Type B pancreatic cell (in vitro differentiated cells): ENCODE measurements around the gene MGMT. TPM values are rescaled to one million over a fixed set of nuclear protein-coding genes. Genes with fewer than 3 reads are reported as not detected.

ENCODE experiments used
- DNase-seq: peaks from one replicate; pipeline ENCODE4 v3.0.0; 2021; ENCODE audit warnings: mixed read lengths; ENCODE audit not compliant: unreplicated experiment; ENCODE audit errors: extremely low spot score
- H3K27ac Mint-ChIP-seq: 2 replicates; pipeline ENCODE4 v1.8.0; 2021; ENCODE audit warnings: mild to moderate bottlenecking, mixed read lengths
- H3K27me3 Mint-ChIP-seq: 2 replicates; pipeline ENCODE4 v1.8.0; 2021; ENCODE audit warnings: mixed read lengths
- H3K36me3 Mint-ChIP-seq: 2 replicates; pipeline ENCODE4 v1.8.0; 2021; ENCODE audit warnings: mixed read lengths
- H3K4me1 Mint-ChIP-seq: one replicate; pipeline ENCODE4 v1.8.0; 2021; ENCODE audit warnings: mixed read lengths; ENCODE audit not compliant: unreplicated experiment
- H3K4me3 Mint-ChIP-seq: 2 replicates; pipeline ENCODE4 v1.8.0; 2021; ENCODE audit warnings: mild to moderate bottlenecking, mixed read lengths
- H3K9me3 Mint-ChIP-seq: 2 replicates; pipeline ENCODE4 v1.8.0; 2021; ENCODE audit warnings: mixed read lengths
- total RNA-seq: library from RNA; stranded (reverse); gene quantifications from 2 replicates; pipeline ENCODE4 v1.2.1, GENCODE V29; 2021; ENCODE audit warnings: low replicate concordance
- TF ChIP-seq, protein P1 (sequence below): fragments of 200-600 bp; sonication (generic); conservative IDR thresholded peaks from 2 replicates; pipeline ENCODE4 v1.5.0; 2021; ENCODE audit warnings: antibody characterized with exemption, mild to moderate bottlenecking

Gene MGMT
- total RNA-seq, 1 donor from 2014 or later = 18.8 TPM

DNA sequence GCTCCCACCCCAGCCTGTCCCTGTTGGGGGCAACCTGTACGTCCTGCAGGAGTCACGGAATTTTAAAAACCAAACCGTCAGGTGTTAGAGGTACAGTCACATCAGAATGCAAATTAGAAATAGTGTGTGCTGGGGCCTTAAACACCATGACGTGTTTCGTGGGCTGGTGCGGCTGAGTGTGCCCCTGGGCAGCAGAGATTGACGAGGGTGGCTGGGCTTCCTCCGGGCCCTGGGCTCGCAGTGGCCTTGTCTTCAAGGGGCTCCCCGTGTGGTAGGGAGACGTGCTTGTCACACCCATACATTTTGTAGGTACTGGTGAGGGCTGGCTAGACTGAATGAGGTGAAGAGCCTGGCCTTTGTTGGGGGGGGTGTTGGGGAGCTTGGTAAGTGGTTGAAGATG is 7.6 kb downstream of the MGMT start:
- Mint-ChIP-seq H3K36me3 (peaks cover 25% of the 10 kb centered on the region), H3K27ac (no peak overlapping the region), H3K9me3 (no peaks in the 10 kb centered on the region), H3K4me1 (peaks cover 3% of the 10 kb centered on the region), H3K27me3 (no peaks in the 10 kb centered on the region), H3K4me3 (no peak overlapping the region)
- TF ChIP-seq, protein P1, sequence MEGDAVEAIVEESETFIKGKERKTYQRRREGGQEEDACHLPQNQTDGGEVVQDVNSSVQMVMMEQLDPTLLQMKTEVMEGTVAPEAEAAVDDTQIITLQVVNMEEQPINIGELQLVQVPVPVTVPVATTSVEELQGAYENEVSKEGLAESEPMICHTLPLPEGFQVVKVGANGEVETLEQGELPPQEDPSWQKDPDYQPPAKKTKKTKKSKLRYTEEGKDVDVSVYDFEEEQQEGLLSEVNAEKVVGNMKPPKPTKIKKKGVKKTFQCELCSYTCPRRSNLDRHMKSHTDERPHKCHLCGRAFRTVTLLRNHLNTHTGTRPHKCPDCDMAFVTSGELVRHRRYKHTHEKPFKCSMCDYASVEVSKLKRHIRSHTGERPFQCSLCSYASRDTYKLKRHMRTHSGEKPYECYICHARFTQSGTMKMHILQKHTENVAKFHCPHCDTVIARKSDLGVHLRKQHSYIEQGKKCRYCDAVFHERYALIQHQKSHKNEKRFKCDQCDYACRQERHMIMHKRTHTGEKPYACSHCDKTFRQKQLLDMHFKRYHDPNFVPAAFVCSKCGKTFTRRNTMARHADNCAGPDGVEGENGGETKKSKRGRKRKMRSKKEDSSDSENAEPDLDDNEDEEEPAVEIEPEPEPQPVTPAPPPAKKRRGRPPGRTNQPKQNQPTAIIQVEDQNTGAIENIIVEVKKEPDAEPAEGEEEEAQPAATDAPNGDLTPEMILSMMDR = no peak
- no peak for DNase-seq

DNA sequence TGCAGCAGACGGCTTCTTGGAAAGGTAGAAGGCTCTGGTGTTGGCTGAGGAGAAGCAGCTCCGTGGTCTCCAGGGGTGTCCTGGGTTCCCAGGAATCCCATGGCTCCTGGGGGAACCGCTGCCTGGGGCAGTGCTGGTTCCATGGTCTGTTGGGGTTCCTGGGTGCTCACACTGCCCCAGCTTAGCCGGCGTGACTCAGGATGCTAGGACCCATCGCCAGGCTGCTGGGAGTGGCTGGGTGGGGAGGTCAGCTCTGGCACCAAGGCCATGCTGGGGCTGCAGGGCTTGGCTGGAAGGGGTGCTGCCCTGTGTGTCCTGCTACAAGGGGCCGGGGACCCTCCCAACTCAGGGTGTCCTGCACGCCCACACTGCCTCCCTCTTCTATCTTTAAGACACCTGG is 9.4 kb downstream of the MGMT start:
- H3K4me3 Mint-ChIP-seq = no peak overlapping the region
- H3K27me3 Mint-ChIP-seq = no peaks in the 10 kb centered on the region
- H3K36me3 Mint-ChIP-seq = peaks cover 20% of the 10 kb centered on the region
- H3K9me3 Mint-ChIP-seq = no peaks in the 10 kb centered on the region
- TF ChIP-seq, protein P1 = no peak
- no peaks in the 10 kb centered on the region for H3K4me1 Mint-ChIP-seq
- DNase-seq = no peak
- no peak overlapping the region for H3K27ac Mint-ChIP-seq

DNA sequence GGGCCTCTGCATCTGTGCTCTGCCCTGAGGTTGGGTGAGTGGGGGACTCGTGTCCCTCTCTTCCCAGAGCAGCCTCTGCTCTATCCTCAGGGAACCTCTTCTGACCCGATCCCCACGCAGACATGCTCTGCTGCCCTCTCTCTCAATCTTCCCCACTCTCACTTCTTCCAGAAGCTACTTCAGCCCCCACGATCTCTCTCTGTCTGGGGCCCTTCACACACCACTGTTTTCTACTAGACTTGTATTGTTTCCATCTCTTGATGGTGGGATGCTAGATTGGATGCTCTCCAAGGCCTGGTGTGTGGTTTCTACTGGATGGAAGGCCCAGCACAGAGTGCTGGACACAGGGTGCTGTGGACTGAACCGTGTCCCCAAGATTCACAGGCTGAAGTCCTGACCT is 10.0 kb downstream of the MGMT start:
- Mint-ChIP-seq H3K9me3 (peaks cover 6% of the 10 kb centered on the region), H3K27me3 (no peaks in the 10 kb centered on the region), H3K4me1 (no peaks in the 10 kb centered on the region), H3K36me3 (peaks cover 23% of the 10 kb centered on the region), H3K4me3 (no peak overlapping the region), H3K27ac (no peak overlapping the region)
- TF ChIP-seq, protein P1 = no peak
- DNase-seq = no peak

DNA sequence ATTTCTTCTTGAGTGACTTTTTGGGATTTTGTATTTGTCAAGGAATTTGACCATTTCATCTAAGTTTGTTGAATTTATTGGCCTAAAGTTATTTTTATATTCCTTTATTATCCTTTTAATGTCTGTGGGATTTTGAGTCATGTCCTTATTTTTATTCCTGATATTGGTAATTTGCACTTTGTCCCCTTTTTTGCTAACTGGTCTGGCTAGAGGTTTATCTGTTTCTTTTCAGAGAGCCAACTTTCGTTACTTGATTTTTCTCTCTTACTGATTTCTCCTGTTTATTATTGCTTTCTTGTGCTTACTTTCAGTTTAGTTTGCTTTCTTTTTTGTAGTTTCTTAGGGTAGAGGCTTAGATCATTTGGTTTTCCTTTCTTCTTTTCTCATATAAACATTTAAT is 14.6 kb downstream of the MGMT start:
- no peak overlapping the region for H3K4me3 Mint-ChIP-seq
- no peaks in the 10 kb centered on the region for H3K27me3 Mint-ChIP-seq
- H3K4me1 Mint-ChIP-seq = no peaks in the 10 kb centered on the region
- H3K9me3 Mint-ChIP-seq = peaks cover 15% of the 10 kb centered on the region
- no peak overlapping the region for H3K27ac Mint-ChIP-seq
- no peak for DNase-seq
- TF ChIP-seq, protein P1 = no peak
- peaks cover 18% of the 10 kb centered on the region for H3K36me3 Mint-ChIP-seq

DNA sequence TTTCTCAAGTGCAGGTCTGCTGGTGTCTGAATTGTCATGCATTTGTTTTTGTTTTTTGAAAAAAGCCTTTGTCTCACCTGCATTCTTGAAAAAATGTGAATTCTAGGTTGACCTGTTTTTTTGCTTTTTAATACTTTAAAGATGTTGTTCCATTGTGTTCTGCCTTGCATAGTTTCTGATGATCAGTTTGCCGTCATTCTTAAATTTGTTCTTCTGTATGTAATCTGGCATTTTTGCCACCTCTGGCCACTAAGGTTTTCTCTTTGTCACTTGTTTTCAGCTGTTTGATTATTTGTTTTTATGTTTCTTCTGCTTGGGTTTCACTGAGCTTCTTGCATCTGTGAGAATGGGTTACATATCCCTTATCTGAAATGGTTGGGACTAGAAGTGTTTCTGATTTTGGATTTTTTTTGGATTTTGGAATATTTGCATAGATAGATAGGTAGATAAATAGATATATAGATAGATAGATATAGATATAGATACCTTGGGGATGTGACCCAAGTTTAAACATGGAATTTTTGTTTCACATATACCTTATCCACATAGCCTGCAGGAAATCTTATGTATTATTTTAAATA is 16.5 kb downstream of the MGMT start:
- peaks cover 14% of the 10 kb centered on the region for H3K36me3 Mint-ChIP-seq
- TF ChIP-seq, protein P1 = no peak
- peaks cover 15% of the 10 kb centered on the region for H3K9me3 Mint-ChIP-seq
- H3K27me3 Mint-ChIP-seq = no peaks in the 10 kb centered on the region
- H3K27ac Mint-ChIP-seq = no peak overlapping the region
- H3K4me3 Mint-ChIP-seq = no peak overlapping the region
- DNase-seq = no peak
- H3K4me1 Mint-ChIP-seq = no peaks in the 10 kb centered on the region

DNA sequence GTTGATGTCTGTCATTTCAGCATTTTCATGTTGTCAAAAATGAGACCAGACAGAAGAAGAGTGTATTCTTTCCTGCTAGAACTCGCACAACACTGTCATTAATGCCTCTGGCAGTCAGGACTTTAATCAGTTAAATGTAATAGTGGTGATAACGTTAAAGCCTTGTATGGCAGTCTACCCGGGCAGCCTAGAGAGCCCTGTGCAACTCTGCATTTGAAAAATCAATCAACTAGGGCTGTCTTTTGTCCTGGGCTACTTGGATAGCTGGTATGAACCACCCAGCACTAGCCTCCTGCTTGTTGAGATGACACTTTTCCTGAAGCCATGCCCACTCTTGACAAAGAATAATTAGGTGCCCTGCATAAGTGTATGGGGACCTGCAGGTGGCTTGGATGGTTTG is 19.8 kb downstream of the MGMT start:
- TF ChIP-seq, protein P1 = no peak
- Mint-ChIP-seq H3K9me3 (peaks cover 24% of the 10 kb centered on the region), H3K27me3 (no peaks in the 10 kb centered on the region), H3K27ac (no peak overlapping the region), H3K4me1 (no peaks in the 10 kb centered on the region), H3K36me3 (peaks cover 7% of the 10 kb centered on the region), H3K4me3 (no peak overlapping the region)
- no peak for DNase-seq
